Stimulated activated CD8-positive, alpha-beta memory T cell treated with anti-CD3 and anti-CD28 coated beads, Interleukin-7, amount 100 ng/mL, for 24 hours (primary cell): ENCODE measurements around the gene NCOA1.
"Not testable (repeated sequence)": the region's sequence is repeated elsewhere in the genome, so short reads cannot be mapped to it uniquely, and the experiment has no call there.

Source experiments
- DNase-seq: peaks from one replicate; pipeline ENCODE4 v3.0.0-alpha.2; 2020; ENCODE audit warnings: low read depth

The NCOA1 gene

DNA sequence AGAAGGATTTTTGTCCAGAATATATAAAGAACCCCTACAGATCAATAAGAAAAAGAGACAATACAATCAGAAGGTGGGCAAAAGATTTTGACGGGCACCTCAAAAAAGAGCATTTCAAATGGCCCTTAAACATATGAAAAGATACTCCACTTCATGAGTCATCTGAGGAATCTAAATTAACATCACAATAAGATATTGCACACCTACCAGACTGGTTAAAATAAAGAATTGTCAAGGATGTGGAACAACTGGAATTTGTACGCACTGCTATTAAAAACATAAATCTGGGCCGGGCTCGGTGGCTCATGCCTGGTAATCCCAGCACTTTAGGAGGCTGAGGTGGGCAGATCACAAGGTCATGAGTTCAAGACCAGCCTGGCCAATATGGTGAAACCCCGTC, 17.0 kb upstream of the NCOA1 start:
- no peak for DNase-seq

DNA sequence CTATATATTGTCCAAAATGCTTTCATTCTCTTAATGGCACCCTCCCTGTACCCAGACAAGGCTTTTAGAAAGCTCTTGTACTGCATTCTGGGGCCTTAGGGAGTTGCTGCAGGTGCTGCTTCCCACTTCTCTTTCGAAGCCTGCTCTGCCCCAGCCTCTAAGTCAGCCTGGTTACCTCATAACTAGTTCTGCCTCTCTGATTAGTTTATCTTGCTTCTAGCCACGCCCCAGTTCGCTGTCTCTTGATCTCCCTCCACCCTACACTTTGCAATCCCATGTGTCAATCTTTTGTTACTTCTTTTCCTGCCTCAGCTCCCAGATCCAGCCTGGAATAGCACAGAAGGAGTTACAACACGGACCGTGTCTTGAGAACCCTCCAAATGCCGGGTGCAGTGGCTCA, 13.8 kb upstream of the NCOA1 start:
- DNase-seq: no peak

DNA sequence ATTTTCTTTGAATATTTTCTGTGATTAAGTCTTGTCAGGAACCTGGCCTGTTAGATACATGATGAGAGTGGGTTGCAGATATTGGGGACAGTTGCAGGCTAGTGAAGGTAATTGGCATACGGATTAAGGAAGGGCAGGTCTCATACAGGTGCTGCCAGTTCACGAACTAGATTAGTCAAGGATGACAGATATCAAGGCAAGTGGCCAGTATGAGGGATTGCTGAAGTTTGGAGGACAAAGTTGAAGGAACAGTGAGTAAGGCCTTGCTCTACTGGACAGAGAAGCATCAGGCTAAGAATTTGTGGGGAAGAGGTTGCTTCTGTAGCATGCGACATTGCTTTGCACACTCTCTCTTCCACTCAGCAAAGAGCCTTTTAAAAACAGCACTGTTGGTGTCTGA, 12.8 kb upstream of the NCOA1 start:
- no peak for DNase-seq

DNA sequence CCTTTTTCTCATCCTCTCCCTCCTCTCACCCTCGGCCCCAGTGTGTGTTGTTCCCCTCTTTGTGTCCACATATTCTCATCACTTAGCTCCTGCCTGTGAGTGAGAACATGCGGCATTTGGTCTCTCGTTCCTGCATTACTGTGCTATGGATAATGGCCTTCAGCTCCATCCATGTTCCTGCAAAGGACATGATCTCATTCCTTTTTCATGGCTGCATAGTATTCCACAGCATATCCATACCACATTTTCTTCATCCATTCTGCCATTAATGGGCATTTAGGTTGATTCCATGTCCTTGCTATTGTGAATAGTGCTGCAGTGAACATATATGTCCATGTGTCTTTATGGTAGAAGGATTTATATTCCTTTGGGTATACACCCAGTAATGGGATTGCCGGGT, 10.8 kb upstream of the NCOA1 start:
- no peak for DNase-seq

DNA sequence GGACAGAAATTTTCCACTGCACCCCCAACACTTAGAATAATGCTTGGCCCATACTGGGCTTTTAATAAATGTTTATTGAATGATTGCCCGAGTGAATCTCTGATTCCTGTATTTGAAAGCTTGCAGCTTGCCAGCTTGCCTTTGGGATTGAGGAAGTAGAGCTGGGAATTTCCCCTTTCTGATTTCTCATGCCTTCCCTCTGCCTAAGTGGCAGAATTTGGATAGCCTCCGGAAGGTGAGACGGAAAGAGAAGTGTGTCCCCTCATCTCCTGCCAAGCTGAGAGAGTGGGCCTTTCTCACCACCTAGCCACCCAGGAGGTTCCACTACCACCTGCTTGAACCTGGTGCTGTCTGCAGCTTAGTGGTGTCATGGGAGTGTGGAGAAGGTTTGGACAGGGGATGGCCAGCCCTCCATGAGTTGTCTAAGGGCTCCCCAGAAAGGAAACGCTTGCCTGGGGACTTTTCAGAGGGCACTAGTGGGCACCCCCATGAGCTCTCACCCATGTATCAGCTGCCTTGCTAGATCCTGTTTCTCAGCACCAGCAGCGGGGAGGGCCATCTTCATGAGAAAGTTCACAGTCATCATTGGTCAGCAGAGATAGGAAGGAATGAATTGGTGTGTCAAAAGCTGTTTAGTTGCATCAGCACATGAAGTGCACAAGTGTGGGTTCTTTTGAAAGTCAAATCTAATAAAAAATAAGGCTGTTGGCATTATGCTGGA, 8.6 kb upstream of the NCOA1 start:
- no peak for DNase-seq

DNA sequence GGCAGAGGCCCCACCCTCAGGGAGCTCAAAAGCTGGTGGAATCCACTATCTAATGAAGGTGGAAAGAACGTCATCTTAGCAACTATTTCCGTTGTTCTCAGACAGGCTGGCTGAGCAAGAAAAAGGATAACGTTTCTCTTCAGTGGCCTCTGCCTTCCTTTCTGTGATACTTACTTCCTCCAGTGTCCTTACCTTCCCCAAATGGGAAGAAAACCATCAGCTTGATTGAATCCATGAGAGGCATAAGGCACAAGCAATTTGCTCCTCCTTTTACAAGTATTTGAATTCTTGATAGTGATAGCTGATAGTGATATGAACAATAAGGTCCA, 8.1 kb upstream of the NCOA1 start:
- no peak for DNase-seq

DNA sequence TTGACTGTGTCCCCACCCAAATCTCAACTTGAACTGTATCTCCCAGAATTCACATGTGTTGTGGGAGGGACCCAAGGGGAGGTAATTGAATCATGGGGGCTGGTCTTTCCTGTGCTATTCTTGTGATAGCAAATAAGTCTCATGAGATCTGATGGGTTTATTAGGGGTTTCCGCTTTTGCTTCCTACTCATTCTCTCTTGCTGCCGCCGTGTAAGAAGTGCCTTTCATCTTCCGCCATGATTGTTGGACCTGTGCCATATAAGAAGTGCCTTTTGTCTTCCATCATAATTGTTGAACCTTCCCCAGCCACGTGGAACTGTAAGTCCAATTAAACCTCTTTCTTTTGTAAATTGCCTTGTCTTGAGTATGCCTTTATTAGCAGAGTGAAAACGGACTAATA, 6.4 kb upstream of the NCOA1 start:
- not testable (repeated sequence) for DNase-seq

DNA sequence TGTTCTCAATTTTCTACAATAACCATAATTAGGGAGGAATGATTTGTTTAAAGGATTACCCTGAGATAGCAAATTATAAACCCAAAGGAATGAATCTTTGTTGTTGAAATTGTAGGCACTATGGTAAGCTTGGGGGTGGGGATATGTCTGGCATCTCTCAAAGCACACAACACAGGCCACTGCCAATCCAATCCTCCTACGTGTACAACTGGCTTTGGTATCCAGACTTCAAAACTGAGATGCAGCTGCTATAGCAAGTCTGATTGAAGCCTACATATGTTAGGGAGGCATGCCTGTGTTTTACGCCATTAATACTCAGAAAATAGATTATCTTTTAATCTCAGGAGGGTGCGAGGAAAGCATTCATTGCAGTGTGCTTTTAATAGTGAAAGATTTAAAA, 5.9 kb upstream of the NCOA1 start:
- DNase-seq: no peak

DNA sequence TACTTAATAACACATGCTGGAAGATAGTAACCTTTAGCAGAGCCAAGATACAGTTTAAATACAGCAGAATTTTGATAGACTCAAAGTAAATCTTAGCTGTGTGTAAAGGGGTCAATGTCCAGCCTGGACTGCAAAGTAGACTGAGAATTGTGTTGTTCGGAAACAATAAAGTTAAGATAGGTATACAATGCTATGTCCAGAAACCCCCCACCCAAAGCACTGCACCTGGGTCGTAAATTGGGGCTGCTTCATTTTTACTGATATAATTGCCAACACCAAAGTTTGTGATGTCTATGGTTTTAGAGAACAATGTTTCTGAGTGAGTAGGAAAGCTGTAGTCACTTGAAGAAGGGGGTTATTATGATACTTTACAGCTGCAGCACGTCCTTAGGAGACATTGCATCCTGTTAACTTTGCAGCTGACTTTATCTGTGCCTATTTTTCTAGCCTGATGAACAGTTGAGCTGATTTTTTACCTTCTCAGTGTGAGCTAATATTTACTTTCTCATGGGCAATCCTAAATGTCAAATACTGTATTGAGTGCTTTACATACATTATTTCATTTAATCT, 4.3 kb upstream of the NCOA1 start:
- no peak for DNase-seq

DNA sequence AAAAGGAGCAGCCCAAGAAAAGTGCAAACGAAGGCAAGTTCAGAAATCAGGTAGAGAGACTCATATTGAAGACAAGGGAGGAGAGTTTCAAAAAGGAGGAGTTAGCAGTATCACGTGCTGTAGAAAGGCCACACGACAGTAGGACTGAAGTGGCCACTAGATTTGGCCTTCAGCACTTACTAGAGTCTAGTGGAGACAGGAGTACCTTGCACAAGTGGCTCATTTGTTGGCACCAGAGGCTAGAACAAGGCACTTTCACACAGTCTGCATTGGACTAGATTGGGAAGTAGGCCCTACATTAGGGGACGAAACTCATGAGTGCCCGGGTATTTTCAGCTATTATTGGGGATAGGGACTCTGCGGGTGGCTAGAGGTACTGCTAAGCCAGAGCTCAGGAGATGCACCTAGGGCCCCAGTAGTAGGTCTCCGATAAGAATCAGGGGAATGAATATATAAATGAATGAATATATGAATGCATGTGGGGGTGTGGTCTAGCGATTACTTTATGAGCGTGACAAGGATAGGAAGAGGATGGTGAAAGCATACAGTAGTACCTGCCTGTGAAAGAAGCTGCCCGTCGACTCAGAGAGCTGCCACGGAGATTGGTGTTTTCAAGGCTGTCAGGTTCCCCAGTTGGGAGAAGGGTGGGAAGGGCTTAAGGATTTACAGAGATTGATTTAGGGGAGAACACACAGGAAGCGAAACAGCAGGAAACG, 1.4 kb upstream of the NCOA1 start:
- no peak for DNase-seq

DNA sequence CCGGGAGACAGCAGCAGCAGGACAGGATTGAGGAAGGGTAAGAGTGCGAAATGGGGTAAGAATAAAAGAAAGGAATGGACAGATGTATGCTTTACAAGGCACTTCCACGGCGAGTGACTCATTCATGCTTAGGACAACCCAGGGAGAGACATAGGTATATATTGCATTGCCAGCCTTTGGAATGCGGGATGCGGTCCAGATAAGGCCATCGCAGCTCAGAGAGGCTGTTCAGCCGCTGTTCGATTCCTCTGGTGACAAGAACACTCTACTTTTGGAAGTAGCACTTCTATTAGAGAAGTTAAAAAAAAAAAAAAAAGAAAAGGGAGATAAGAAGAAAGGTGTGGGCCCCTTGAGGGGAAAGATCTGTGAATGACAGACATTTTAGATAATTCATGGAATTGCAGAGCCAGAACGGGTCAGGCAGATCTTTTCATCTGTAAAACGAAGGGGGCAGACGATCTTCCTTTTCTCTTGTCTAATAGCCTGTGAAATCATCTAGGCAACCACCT, 819 bp upstream of the NCOA1 start:
- no peak for DNase-seq

DNA sequence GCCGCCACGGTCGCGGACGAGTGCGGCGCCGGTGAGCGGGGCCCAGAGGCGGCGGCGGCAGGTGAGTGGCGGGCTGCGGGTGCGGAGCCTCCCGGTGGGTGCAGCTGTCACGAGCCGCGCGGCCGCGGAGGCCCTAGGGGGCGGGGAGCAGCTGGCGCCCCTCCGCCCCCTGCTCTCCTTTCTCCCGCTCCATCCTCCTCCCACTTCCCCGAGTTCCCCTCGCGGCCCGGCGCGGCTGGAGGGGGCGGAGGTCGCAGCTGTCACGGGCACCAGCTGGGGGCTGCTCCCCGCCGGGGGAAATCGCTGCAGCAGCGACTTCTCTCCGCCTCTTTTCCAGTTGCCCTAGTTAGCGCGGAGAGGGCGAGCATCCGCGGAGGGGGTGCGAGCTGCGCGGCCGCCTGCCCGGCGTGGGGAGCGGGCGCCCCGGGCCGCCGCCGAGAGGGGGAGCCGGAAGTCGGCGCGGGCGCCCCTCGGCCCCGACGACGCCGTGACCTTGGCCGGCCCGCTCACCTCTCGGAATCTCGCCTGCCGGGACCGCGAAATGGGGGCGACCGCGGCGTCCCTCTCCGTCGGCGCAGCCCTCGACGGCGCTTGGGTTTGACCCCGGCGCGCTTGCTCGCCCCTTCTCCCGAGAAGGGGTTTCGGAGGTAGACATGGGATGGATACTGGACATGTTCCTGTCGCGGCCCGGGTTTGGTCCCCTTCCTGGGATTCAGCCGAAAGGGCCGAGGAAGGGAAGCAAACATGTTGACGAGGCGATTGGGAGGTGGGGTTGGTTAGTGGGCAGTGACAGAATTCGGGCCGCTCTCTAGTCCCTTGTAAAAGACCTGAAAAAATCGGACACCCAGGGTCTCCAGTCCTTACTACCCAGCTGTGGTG, 727 bp downstream of the NCOA1 start:
- DNase-seq: peak; percentile 28

DNA sequence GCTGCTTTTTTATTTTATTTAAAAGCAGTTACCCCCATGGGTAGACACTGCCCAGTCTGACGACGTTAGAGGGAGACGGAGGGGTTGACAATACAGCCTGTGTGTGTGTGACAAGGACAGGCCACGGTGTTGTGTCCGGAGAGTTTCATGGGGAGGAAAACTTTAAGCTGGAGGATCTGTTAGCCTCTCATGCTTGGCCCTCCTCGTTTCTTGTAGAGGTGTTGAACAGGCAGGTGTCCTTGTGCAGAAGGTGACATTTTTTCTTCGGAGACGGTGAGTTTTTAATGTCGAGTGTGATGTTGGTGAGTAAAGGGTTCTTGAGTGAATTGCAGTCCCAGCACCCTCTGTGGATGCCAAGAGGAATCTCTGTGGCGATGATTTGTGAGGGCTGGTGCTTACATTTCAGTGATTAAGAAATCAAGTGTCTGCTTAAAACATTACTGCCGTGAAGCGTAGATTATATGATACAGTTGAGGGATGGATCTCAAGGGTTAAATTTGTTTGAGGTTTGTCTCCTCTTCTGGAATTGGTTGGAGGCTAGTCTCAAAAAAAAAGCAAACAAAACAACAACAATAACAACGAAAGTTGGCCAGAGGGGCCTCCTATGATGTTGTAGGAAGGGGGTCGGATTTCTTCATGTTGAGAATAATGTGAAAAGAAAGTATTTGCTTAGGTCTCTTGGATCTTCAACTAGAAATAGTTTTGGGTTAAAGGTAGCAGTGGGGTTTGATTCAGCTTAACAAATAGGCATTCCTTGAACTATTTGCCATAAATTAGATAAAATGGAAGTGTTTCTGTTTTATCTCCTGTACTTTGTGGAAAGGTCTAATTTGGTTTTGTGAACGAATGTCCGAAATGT, 1.6 kb downstream of the NCOA1 start:
- no peak for DNase-seq

DNA sequence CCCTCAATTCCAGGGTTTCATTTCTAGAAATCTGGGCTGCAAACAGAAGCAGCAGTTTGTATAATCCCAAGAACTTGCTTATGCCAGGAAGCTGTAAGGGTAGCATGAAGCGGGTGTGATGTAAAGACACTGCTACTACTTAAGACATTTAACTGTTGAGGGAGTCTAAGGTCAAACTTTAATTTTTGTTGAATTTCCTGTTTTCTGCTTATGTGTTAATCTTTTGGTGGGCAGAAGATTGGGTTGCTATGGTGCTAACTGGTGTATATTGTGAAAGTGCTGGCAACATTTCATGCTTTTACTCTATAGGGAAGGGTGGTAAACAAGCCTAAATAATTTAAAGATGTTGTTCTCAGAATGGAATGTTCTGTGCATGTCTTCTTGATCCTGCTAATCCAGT, 2.7 kb downstream of the NCOA1 start:
- no peak for DNase-seq

DNA sequence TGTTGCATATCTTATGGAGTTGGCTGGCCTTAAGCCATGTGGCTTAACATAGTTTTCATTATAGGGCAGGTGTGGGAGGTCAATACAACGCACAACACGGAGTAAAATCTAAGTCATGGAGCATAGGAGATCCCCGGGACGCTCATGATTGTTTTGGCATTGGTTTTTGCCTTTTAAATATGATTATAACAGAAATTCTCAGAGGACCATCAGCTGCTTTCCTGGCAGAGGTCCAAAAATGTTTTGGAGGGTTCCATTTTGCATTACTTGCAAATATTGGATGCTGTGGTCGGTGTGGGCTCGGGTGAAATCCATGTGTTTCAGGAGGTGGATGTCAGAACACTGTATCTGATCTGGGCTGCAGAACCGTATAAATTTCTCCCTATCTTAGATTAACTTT, 3.4 kb downstream of the NCOA1 start:
- no peak for DNase-seq

DNA sequence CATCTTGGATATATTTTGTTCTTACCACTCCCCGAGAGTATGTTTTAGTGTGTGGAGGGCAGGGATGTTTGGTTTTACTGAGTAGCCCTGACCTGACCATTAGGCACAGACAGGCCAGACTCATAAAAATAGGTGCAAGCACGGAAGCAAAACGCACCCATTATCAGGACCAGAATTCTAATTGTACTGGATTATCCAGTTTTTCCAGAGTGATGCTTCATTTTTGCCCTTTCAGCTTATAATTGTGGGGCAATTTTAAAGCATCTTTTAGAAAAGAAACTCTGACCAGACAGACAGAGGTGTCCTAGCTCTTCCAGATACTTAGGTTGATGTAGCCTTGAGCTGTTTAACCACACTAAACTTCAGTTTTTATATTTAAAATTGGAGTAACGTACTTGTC, 4.4 kb downstream of the NCOA1 start:
- DNase-seq: no peak

DNA sequence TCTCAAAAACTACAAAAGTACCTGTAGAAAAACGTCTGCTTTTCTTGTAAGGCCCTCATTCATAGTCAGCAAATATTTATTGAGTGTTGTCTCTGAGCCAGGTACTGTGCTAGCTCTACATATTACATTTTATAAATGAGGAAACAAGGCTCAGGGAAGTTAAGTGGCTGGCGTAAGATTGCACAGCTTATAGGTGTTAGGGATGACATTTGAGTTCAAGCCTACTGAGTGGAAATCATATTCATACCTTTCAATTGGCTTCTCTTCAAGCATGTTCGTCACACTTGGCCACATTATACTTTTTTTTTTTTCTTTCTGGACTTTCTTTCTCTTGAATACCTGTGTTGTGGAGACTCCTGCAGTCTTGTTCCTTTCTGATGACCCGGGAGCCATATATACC, 5.9 kb downstream of the NCOA1 start:
- DNase-seq: no peak

DNA sequence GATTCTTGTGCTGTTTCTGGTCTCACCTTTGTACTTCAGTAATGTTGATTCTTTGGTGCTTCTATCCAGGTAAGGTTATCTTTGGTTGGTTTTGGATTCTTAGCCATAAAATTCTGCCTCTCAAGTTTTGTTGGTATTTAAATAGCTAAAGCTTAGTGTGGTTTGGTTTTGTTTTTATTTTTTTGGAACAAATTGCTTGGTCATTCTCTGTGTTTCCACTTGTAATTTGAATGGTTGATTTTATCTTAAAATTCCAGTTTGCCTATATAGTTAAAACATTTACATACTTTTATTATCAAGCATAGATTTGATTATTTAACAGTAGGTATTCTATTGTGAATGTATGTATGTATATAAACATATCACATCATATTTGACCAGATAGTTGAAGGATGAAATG, 6.6 kb downstream of the NCOA1 start:
- no peak for DNase-seq

DNA sequence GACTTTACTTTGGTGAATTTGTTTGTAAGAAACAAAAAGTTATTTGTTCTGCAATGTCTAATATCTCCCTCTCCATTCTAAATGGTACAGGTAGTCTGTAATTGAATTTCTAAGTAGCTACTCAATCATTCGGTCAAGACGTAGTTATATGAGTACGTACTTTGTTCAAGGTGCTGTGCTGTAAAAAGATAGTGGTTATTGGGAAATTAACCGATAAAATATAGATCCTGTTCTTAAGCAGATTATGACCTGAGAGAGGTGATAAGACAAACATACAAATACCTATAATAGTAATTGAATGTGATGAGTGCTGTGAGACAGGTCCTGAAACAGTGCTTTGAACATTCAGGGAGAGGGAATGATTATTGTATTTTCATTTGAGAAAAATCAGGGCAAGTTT, 7.1 kb downstream of the NCOA1 start:
- no peak for DNase-seq

DNA sequence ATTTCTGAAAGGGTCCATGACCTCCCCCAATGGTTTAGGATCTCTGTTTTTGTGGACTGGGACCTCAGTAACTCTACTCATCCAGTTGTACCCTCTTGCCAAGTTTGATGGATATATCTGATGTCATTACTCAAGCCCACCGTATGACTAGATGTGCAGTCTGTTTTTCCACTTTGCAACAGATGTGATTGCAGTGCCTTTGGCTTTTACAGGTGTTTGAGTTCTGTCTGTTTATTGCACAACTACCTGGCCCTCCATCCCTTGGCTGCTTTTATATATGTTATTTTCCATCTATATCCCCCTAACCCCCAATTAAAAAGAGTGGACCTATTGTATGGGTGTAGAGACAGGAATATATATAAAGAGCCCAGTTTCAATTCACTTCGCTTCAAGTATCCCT, 10.8 kb downstream of the NCOA1 start:
- DNase-seq: no peak

DNA sequence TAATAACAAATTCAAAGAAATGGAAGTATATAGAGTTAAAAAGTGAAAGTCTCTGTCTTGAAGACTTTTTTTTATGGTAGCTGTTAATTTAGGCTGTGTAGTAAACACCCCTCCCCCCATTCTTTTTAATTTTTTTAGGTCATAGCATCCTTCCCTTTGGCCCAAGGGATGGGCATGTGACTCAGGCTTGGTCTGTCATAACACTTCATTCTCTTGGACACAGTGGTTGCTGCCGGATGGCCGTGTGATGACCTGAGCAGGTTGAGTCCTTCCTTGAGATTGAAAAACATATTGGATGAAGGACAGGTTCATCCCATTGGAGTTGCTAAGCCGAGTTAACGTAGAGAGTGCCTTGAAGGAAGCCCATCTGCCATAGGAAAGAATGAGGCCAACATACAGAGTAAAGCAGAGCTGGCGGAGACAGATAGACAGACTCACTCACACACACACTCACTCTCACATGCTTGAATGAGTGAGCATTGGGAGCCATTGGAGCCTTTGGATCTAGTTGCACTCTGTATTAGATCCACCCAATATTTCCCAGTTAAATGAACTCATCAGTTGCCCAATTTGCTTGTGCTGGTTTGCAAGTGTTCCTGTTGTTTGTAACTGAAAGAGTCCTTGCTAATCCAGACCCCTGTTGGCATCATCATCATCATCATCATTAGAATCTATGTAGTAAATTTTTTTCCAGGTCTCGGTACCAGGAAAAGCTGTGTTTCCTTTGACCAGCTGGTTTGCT, 14.7 kb downstream of the NCOA1 start:
- no peak for DNase-seq
